ENCODE results near the gene AKNA.

GRCh38 chr9:114404531-114404930, 16.7 kb upstream of the AKNA start:
- TF ChIP-seq SIN3A (IDR thresholded peaks at IDR 0.05; ENCODE audit: borderline replicate concordance, insufficient read depth, low read depth, low read length) (no peak), POLR2AphosphoS5 (IDR thresholded peaks at IDR 0.05; ENCODE audit: low read depth, low read length) (no peak)
